ENCODE data around the gene COL12A1. TPM values are rescaled to one million over a fixed set of nuclear protein-coding genes. Genes with fewer than 3 reads are reported as not detected.

COL12A1 gene
- total and polyA plus RNA-seq, 2 donors: 6.8 to 16.3 TPM

GRCh38 chr6:75106426-75106825 is 99.4 kb downstream of the COL12A1 start:
- H3K9me3 ChIP-seq (ENCODE audit: control insufficient read depth in 2 of 2, insufficient read depth in 1 of 2, low read length in 1 of 2): no peaks in the 10 kb centered on the region
- H3K4me1 ChIP-seq (ENCODE audit: control insufficient read depth in 2 of 2, insufficient read depth in 2 of 2, low read length in 2 of 2): no peaks in the 10 kb centered on the region
- no peak overlapping the region for H3K27ac ChIP-seq (ENCODE audit: low read depth in 1 of 2, low read length in 1 of 2)
- no peaks in the 10 kb centered on the region for H3K36me3 ChIP-seq (ENCODE audit: control insufficient read depth in 2 of 2, insufficient read depth in 2 of 2, low read length in 1 of 2)
- 89% methylated on average over 2 of the region's 2 CpGs for WGBS
- H3K4me3 ChIP-seq (ENCODE audit: low read length in 2 of 2): no peak overlapping the region
- no peaks in the 10 kb centered on the region for H3K27me3 ChIP-seq (ENCODE audit: control insufficient read depth in 2 of 2, insufficient read depth in 1 of 2, low read length in 1 of 2)
- no peak for DNase-seq (ENCODE audit: low read depth in 6 of 9, low spot score in 9 of 9)

GRCh38 chr6:75103431-75103830 is 102.4 kb downstream of the COL12A1 start:
- no peaks in the 10 kb centered on the region for H3K9me3 ChIP-seq (ENCODE audit: control insufficient read depth in 2 of 2, insufficient read depth in 1 of 2, low read length in 1 of 2)
- no peak overlapping the region for H3K4me3 ChIP-seq (ENCODE audit: low read length in 2 of 2)
- no peak for DNase-seq (ENCODE audit: low read depth in 6 of 9, low spot score in 9 of 9)
- no peaks in the 10 kb centered on the region for H3K27me3 ChIP-seq (ENCODE audit: control insufficient read depth in 2 of 2, insufficient read depth in 1 of 2, low read length in 1 of 2)
- no peaks in the 10 kb centered on the region for H3K36me3 ChIP-seq (ENCODE audit: control insufficient read depth in 2 of 2, insufficient read depth in 2 of 2, low read length in 1 of 2)
- no peaks in the 10 kb centered on the region for H3K4me1 ChIP-seq (ENCODE audit: control insufficient read depth in 2 of 2, insufficient read depth in 2 of 2, low read length in 2 of 2)
- 84% methylated on average over 1 of the region's 1 CpG for WGBS
- H3K27ac ChIP-seq (ENCODE audit: low read depth in 1 of 2, low read length in 1 of 2): no peak overlapping the region

GRCh38 chr6:75102301-75102700 is 103.6 kb downstream of the COL12A1 start:
- 89% methylated on average over 5 of the region's 5 CpGs for WGBS

GRCh38 chr6:75101896-75102295 is 104.0 kb downstream of the COL12A1 start:
- Histone ChIP-seq H3K9me3 (ENCODE audit: control insufficient read depth in 2 of 2, insufficient read depth in 1 of 2, low read length in 1 of 2) (no peaks in the 10 kb centered on the region), H3K36me3 (ENCODE audit: control insufficient read depth in 2 of 2, insufficient read depth in 2 of 2, low read length in 1 of 2) (no peaks in the 10 kb centered on the region), H3K4me3 (ENCODE audit: low read length in 2 of 2) (no peak overlapping the region), H3K4me1 (ENCODE audit: control insufficient read depth in 2 of 2, insufficient read depth in 2 of 2, low read length in 2 of 2) (no peaks in the 10 kb centered on the region), H3K27me3 (ENCODE audit: control insufficient read depth in 2 of 2, insufficient read depth in 1 of 2, low read length in 1 of 2) (no peaks in the 10 kb centered on the region), H3K27ac (ENCODE audit: low read depth in 1 of 2, low read length in 1 of 2) (no peak overlapping the region)
- no peak for DNase-seq (ENCODE audit: low read depth in 6 of 9, low spot score in 9 of 9)
- 82% methylated on average over 4 of the region's 4 CpGs for WGBS

More at GRCh38 chr6:75102301-75102700, 103.6 kb downstream of the COL12A1 start:
- Histone ChIP-seq H3K36me3 (ENCODE audit: control insufficient read depth in 2 of 2, insufficient read depth in 2 of 2, low read length in 1 of 2) (no peaks in the 10 kb centered on the region), H3K4me3 (ENCODE audit: low read length in 2 of 2) (no peak overlapping the region), H3K4me1 (ENCODE audit: control insufficient read depth in 2 of 2, insufficient read depth in 2 of 2, low read length in 2 of 2) (no peaks in the 10 kb centered on the region), H3K27ac (ENCODE audit: low read depth in 1 of 2, low read length in 1 of 2) (no peak overlapping the region), H3K9me3 (ENCODE audit: control insufficient read depth in 2 of 2, insufficient read depth in 1 of 2, low read length in 1 of 2) (no peaks in the 10 kb centered on the region), H3K27me3 (ENCODE audit: control insufficient read depth in 2 of 2, insufficient read depth in 1 of 2, low read length in 1 of 2) (no peaks in the 10 kb centered on the region)
- no peak for DNase-seq (ENCODE audit: low read depth in 6 of 9, low spot score in 9 of 9)

GRCh38 chr6:75098709-75099108 is 107.1 kb downstream of the COL12A1 start:
- H3K4me3 ChIP-seq (ENCODE audit: low read length in 2 of 2): no peak overlapping the region
- H3K9me3 ChIP-seq (ENCODE audit: control insufficient read depth in 2 of 2, insufficient read depth in 1 of 2, low read length in 1 of 2): no peaks in the 10 kb centered on the region
- no peak overlapping the region for H3K27ac ChIP-seq (ENCODE audit: low read depth in 1 of 2, low read length in 1 of 2)
- no peaks in the 10 kb centered on the region for H3K4me1 ChIP-seq (ENCODE audit: control insufficient read depth in 2 of 2, insufficient read depth in 2 of 2, low read length in 2 of 2)
- no peaks in the 10 kb centered on the region for H3K36me3 ChIP-seq (ENCODE audit: control insufficient read depth in 2 of 2, insufficient read depth in 2 of 2, low read length in 1 of 2)
- WGBS: 95% methylated on average over 5 of the region's 5 CpGs
- no peaks in the 10 kb centered on the region for H3K27me3 ChIP-seq (ENCODE audit: control insufficient read depth in 2 of 2, insufficient read depth in 1 of 2, low read length in 1 of 2)
- DNase-seq (ENCODE audit: low read depth in 6 of 9, low spot score in 9 of 9): no peak

GRCh38 chr6:75096966-75097365 is 108.9 kb downstream of the COL12A1 start:
- 89% methylated on average over 4 of the region's 4 CpGs for WGBS
- no peak for DNase-seq (ENCODE audit: low read depth in 6 of 9, low spot score in 9 of 9)
- Histone ChIP-seq H3K9me3 (ENCODE audit: control insufficient read depth in 2 of 2, insufficient read depth in 1 of 2, low read length in 1 of 2) (no peaks in the 10 kb centered on the region), H3K36me3 (ENCODE audit: control insufficient read depth in 2 of 2, insufficient read depth in 2 of 2, low read length in 1 of 2) (no peaks in the 10 kb centered on the region), H3K4me1 (ENCODE audit: control insufficient read depth in 2 of 2, insufficient read depth in 2 of 2, low read length in 2 of 2) (no peaks in the 10 kb centered on the region), H3K4me3 (ENCODE audit: low read length in 2 of 2) (no peak overlapping the region), H3K27ac (ENCODE audit: low read depth in 1 of 2, low read length in 1 of 2) (no peak overlapping the region), H3K27me3 (ENCODE audit: control insufficient read depth in 2 of 2, insufficient read depth in 1 of 2, low read length in 1 of 2) (no peaks in the 10 kb centered on the region)

- Histone ChIP-seq H3K27ac (ENCODE audit: low read depth in 1 of 2, low read length in 1 of 2) (no peak overlapping the region), H3K9me3 (ENCODE audit: control insufficient read depth in 2 of 2, insufficient read depth in 1 of 2, low read length in 1 of 2) (no peaks in the 10 kb centered on the region), H3K27me3 (ENCODE audit: control insufficient read depth in 2 of 2, insufficient read depth in 1 of 2, low read length in 1 of 2) (no peaks in the 10 kb centered on the region), H3K4me3 (ENCODE audit: low read length in 2 of 2) (no peak overlapping the region), H3K4me1 (ENCODE audit: control insufficient read depth in 2 of 2, insufficient read depth in 2 of 2, low read length in 2 of 2) (no peaks in the 10 kb centered on the region), H3K36me3 (ENCODE audit: control insufficient read depth in 2 of 2, insufficient read depth in 2 of 2, low read length in 1 of 2) (no peaks in the 10 kb centered on the region)
- no peak for DNase-seq (ENCODE audit: low read depth in 6 of 9, low spot score in 9 of 9)
- 90% methylated on average over 5 of the region's 5 CpGs for WGBS
Measured at GRCh38 chr6:75094614-75095200, 111.1 kb downstream of the COL12A1 start.

- H3K4me3 ChIP-seq (ENCODE audit: low read length in 2 of 2): no peak overlapping the region
- no peaks in the 10 kb centered on the region for H3K36me3 ChIP-seq (ENCODE audit: control insufficient read depth in 2 of 2, insufficient read depth in 2 of 2, low read length in 1 of 2)
- 93% methylated on average over 4 of the region's 4 CpGs for WGBS
- H3K27me3 ChIP-seq (ENCODE audit: control insufficient read depth in 2 of 2, insufficient read depth in 1 of 2, low read length in 1 of 2): no peaks in the 10 kb centered on the region
- no peaks in the 10 kb centered on the region for H3K9me3 ChIP-seq (ENCODE audit: control insufficient read depth in 2 of 2, insufficient read depth in 1 of 2, low read length in 1 of 2)
- H3K4me1 ChIP-seq (ENCODE audit: control insufficient read depth in 2 of 2, insufficient read depth in 2 of 2, low read length in 2 of 2): no peaks in the 10 kb centered on the region
- no peak overlapping the region for H3K27ac ChIP-seq (ENCODE audit: low read depth in 1 of 2, low read length in 1 of 2)
- DNase-seq (ENCODE audit: low read depth in 6 of 9, low spot score in 9 of 9): no peak
Measured at GRCh38 chr6:75091467-75092190, 114.2 kb downstream of the COL12A1 start.

- Histone ChIP-seq H3K36me3 (ENCODE audit: control insufficient read depth in 2 of 2, insufficient read depth in 2 of 2, low read length in 1 of 2) (no peaks in the 10 kb centered on the region), H3K4me3 (ENCODE audit: low read length in 2 of 2) (no peak overlapping the region), H3K27ac (ENCODE audit: low read depth in 1 of 2, low read length in 1 of 2) (no peak overlapping the region), H3K9me3 (ENCODE audit: control insufficient read depth in 2 of 2, insufficient read depth in 1 of 2, low read length in 1 of 2) (no peaks in the 10 kb centered on the region), H3K27me3 (ENCODE audit: control insufficient read depth in 2 of 2, insufficient read depth in 1 of 2, low read length in 1 of 2) (peaks cover 0 to 3% of the 10 kb centered on the region in 2 donors), H3K4me1 (ENCODE audit: control insufficient read depth in 2 of 2, insufficient read depth in 2 of 2, low read length in 2 of 2) (no peaks in the 10 kb centered on the region)
- WGBS: 95% methylated on average over 1 of the region's 1 CpG
- DNase-seq (ENCODE audit: low read depth in 6 of 9, low spot score in 9 of 9): no peak
Measured at GRCh38 chr6:75090576-75090975, 115.3 kb downstream of the COL12A1 start.

Data from thymus (tissue), 11 donors.